ENCODE results near the gene SPAG9.

Gene SPAG9

DNA sequence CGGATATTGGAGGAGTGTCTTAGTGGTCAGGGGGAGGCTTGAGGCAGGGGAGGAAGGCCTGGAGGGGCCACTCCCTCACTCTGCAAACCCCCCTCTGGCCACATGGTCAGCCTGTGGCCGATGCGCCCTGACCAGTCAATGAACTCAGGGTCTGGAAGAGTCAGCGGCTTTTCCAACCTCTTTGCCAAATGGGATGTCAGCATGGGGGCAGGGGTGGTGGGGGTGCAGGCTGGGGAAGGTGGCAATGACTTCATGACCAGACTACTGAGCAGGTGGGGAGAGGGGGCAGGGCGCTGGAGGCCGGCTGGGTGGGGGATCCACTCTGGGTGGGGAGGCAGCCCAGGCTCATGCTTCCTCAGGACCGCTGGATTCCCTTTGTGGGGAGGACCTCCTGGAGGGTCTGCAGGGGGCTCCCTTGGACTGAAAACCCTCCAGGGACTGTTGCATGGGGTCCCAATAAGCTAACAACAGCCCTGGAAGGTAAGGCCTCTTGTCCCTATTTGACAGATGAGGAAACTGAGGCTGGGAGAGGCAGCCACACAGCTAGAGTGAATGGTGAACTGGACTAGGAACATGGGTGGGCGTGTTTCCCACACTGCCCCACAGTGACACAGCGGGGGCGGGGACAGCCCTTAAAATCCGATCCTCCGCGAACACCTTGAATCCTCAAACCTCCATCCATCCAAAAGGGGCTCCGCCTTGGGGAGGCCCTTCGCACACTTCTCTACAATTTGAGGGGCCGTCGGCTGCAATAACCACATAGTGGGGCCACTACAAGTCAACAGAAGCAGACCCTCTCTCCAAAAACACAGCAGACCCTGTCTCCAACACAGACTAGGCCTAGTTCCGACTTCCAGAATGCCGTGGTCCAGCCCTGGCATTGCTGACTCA, 173.5 kb downstream of the SPAG9 start:
- H3K4me2 ChIP-seq (ENCODE audit: low read length) = no peak overlapping the region
- peaks cover 41% of the 10 kb centered on the region for H3K4me1 ChIP-seq (ENCODE audit: control insufficient read depth, low read length)
- H3K36me3 ChIP-seq (ENCODE audit: control insufficient read depth, low read length) = no peaks in the 10 kb centered on the region
- H3K4me3 ChIP-seq (ENCODE audit: low read length) = no peak overlapping the region
- no peaks in the 10 kb centered on the region for H3K9me2 ChIP-seq (replicated peaks; ENCODE audit: control insufficient read depth, low read length)
- H4K20me1 ChIP-seq (ENCODE audit: control insufficient read depth, insufficient read depth, low read depth, low read length) = no peaks in the 10 kb centered on the region
- H3F3A ChIP-seq (ENCODE audit: control insufficient read depth, insufficient read depth) = no peaks in the 10 kb centered on the region; the same call in 1 of the 2 replicates
- H3K9me3 ChIP-seq (ENCODE audit: control insufficient read depth, insufficient read depth, low read length) = no peaks in the 10 kb centered on the region
- H3K79me2 ChIP-seq (ENCODE audit: control insufficient read depth, low read length) = 0 out of 2 replicates have a peak, but pooled peaks cover 3% of the 10 kb centered on the region
- H3K27ac ChIP-seq (ENCODE audit: low read depth, low read length) = no peak overlapping the region
- no peak for TF ChIP-seq EZH2phosphoT487 (IDR thresholded peaks at IDR 0.05; ENCODE audit: borderline replicate concordance, low read length)
- TF ChIP-seq, protein P1, sequence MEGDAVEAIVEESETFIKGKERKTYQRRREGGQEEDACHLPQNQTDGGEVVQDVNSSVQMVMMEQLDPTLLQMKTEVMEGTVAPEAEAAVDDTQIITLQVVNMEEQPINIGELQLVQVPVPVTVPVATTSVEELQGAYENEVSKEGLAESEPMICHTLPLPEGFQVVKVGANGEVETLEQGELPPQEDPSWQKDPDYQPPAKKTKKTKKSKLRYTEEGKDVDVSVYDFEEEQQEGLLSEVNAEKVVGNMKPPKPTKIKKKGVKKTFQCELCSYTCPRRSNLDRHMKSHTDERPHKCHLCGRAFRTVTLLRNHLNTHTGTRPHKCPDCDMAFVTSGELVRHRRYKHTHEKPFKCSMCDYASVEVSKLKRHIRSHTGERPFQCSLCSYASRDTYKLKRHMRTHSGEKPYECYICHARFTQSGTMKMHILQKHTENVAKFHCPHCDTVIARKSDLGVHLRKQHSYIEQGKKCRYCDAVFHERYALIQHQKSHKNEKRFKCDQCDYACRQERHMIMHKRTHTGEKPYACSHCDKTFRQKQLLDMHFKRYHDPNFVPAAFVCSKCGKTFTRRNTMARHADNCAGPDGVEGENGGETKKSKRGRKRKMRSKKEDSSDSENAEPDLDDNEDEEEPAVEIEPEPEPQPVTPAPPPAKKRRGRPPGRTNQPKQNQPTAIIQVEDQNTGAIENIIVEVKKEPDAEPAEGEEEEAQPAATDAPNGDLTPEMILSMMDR (IDR thresholded peaks at IDR 0.05; ENCODE audit: low read depth, low read length, poor library complexity, severe bottlenecking) = no peak
- H3K27me3 ChIP-seq (ENCODE audit: control insufficient read depth, low read length) = no peaks in the 10 kb centered on the region

DNA sequence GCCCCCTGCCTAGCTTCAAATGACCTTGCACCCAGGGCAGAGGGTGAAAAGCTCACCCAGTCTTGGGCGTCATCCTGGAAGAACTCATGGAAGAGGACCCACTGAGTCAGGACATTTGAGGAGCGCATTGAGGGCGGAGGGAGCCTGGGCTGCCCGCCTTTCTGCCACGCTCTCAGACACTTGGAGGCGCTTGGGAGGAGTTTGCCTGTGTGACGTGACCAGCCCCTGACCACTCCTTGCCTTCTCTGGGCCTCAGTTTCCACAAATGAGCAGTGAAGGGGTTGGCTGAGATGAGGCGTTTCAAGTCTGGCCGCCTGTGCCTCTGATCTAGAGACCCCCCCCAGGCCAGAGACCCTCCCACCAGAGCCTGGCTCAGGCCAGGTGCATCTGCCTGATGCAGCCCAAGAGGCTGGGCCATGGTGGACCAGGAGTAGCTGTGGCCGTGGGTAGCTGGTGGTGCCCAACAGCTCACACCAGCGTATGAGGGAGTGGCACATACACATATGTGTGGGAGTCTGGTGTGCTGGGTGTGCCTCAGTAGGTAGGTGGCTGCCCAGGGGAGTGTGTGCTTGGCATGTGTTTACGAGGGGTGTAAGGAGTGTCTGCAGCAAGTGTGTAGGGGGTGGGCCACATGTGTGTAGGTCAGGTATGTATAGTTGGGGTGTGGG, 174.3 kb downstream of the SPAG9 start:
- Histone ChIP-seq H3K27me3 (ENCODE audit: control insufficient read depth, low read length) (no peaks in the 10 kb centered on the region), H3F3A (ENCODE audit: control insufficient read depth, insufficient read depth) (no peaks in the 10 kb centered on the region; the same call in 1 of the 2 replicates), H3K9me3 (ENCODE audit: control insufficient read depth, insufficient read depth, low read length) (no peaks in the 10 kb centered on the region), H3K27ac (ENCODE audit: low read depth, low read length) (no peak overlapping the region), H3K4me3 (ENCODE audit: low read length) (no peak overlapping the region), H3K4me2 (ENCODE audit: low read length) (no peak overlapping the region), H3K9me2 (replicated peaks; ENCODE audit: control insufficient read depth, low read length) (no peaks in the 10 kb centered on the region), H3K36me3 (ENCODE audit: control insufficient read depth, low read length) (no peaks in the 10 kb centered on the region), H3K79me2 (ENCODE audit: control insufficient read depth, low read length) (0 out of 2 replicates have a peak, but pooled peaks cover 3% of the 10 kb centered on the region), H4K20me1 (ENCODE audit: control insufficient read depth, insufficient read depth, low read depth, low read length) (no peaks in the 10 kb centered on the region), H3K4me1 (ENCODE audit: control insufficient read depth, low read length) (peaks cover 35% of the 10 kb centered on the region)
- TF ChIP-seq, protein P1 (IDR thresholded peaks at IDR 0.05; ENCODE audit: low read depth, low read length, poor library complexity, severe bottlenecking) = no peak
- no peak for TF ChIP-seq EZH2phosphoT487 (IDR thresholded peaks at IDR 0.05; ENCODE audit: borderline replicate concordance, low read length)

DNA sequence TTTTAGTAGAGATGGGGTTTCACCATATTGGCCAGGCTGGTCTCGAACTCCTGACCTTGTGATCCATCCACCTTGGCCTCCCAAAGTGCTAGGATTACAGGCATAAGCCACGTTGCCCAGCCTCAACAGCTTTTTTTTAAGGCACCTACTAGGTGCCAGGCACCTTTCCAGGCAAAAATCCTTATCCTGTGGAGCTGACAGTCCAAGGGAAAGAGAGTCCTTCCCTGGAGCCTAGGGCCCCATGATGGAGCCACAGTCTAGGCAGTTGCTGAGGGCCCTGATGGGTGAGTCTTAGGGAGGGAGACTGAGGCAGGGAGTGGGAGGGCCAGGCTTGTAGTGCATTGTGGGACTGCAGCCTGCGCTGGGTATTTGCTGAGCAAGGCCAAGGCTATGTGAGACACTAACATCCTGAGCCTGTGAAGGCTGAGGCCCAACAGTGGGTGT, 174.9 kb downstream of the SPAG9 start:
- TF ChIP-seq, protein P1 (IDR thresholded peaks at IDR 0.05; ENCODE audit: low read depth, low read length, poor library complexity, severe bottlenecking) = no peak
- TF ChIP-seq EZH2phosphoT487 (IDR thresholded peaks at IDR 0.05; ENCODE audit: borderline replicate concordance, low read length) = no peak
- Histone ChIP-seq H3K4me3 (ENCODE audit: low read length) (no peak overlapping the region), H3F3A (ENCODE audit: control insufficient read depth, insufficient read depth) (no peaks in the 10 kb centered on the region; the same call in 1 of the 2 replicates), H3K4me1 (ENCODE audit: control insufficient read depth, low read length) (peaks cover 32% of the 10 kb centered on the region), H3K9me2 (replicated peaks; ENCODE audit: control insufficient read depth, low read length) (no peaks in the 10 kb centered on the region), H4K20me1 (ENCODE audit: control insufficient read depth, insufficient read depth, low read depth, low read length) (no peaks in the 10 kb centered on the region), H3K27me3 (ENCODE audit: control insufficient read depth, low read length) (no peaks in the 10 kb centered on the region), H3K27ac (ENCODE audit: low read depth, low read length) (no peak overlapping the region), H3K79me2 (ENCODE audit: control insufficient read depth, low read length) (0 out of 2 replicates have a peak, but pooled peaks cover 3% of the 10 kb centered on the region), H3K4me2 (ENCODE audit: low read length) (no peak overlapping the region), H3K9me3 (ENCODE audit: control insufficient read depth, insufficient read depth, low read length) (no peaks in the 10 kb centered on the region), H3K36me3 (ENCODE audit: control insufficient read depth, low read length) (no peaks in the 10 kb centered on the region)
